IPS-11a (cell line): ENCODE data around the gene ZNF550.
A peak's percentile ranks its signal among the peaks of the same experiment; 100 is the strongest.

Experiments used
- H3K4me3 ChIP-seq: one replicate; pipeline ENCODE4 v1.5.1; 2013; ENCODE audit warnings: low read depth, low read length, control low read depth

ZNF550 gene

DNA sequence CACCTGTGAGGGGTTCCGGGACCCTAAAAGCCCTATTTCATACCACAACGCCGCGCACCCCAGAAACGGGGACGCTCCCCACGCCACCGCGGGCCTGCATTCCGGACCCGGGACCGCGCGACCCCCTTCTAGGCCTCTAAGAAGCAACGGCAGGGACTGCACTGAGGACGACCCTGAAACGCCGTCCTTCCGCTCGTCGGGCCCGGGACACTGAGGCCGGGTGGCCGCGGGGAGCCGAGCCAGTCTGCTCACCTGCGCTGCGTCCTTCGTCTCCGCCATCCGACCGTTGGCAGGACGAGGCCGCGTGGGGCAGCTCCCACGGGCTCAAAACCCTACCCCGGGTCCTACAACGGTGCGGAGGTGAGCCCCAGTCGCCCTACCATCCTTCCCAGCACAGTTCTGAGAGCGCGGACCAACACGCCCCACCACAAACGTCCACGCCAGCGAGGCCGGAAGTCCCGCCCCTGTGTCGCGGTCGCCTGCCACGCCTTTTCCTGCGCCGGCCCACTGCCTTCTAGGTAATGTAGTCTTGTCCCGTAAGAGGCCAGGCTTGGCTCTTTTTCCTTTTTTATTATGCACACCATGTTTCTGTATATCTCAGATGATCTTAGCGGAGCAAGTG, at the start of gene ZNF550:
Gene ZNF550 (minus strand): TSS at position 460 of the 622 bp plus-strand sequence. CDS start 181 bp downstream, at position 279.
- H3K4me3 ChIP-seq = peak within 1 kb of the TSS; percentile 94

DNA sequence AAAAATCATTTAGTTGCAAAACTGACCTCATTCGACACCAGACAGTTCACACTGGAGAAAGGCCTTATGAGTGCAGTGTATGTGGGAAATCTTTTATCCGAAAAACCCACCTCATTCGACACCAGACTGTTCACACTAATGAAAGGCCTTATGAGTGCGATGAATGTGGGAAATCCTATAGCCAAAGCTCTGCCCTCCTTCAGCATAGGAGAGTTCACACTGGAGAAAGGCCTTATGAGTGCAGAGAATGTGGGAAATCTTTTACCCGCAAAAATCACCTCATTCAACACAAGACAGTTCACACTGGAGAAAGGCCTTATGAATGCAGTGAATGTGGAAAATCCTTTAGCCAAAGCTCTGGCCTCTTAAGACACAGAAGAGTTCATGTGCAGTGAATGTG, 47.3 kb upstream of the ZNF550 start:
- no peak overlapping the region for H3K4me3 ChIP-seq

DNA sequence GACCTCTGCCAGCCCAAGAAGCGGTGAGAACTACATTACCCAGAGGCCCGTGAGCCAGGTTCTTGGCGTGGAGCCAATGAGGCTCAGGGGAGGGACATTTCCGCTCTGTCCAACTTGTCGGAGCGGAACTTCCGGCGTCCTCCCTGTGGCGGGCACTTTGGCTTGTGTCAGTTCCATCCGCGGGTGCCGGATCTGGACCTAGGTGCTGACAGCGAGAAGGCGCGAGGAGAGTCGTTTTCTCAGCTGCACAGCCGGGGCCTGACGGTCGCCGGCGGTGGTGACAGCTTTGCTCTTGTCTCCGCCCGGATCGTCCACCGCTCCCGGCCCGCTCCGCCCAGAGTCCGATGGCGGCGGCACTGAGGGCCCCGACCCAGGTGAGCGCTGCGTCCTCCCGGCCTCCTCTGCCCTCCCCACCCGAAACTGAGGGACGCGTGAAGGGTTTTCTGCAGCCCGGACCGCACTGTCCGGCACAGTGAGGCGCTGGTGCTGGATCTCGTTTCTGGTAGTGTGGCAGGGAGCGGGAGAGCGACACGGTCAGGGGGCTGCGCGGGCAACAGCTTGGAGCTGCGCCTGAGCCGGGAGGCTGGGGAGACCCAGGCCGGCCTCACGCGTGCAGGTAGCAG, 40.2 kb upstream of the ZNF550 start, which contains the start of gene ZNF530:
Gene ZNF530 (plus strand): TSS at position 125 of the 623 bp plus-strand sequence. CDS start 4,461 bp downstream, outside the sequence.
- peak within 1 kb of the TSS; percentile 96 for H3K4me3 ChIP-seq

DNA sequence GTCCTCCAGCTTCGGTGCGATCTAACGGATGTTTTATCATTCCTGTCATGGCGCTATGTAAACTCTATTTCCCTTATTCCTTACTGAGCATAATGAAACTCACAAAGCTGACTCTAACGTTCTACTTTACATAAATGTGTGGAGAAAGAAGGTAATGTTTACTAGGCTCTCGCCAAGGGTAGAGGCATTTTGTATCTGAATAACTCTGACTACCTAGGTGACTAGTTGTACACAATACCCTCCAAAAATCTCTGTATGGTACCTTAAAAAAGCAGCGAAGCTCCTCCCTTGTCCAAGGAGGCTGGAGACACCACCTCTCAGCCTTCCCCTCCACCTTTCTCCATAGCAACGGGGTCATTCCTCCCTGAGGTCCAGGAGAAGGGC, 39.7 kb upstream of the ZNF550 start:
- H3K4me3 ChIP-seq = peak overlapping the region; percentile 96

DNA sequence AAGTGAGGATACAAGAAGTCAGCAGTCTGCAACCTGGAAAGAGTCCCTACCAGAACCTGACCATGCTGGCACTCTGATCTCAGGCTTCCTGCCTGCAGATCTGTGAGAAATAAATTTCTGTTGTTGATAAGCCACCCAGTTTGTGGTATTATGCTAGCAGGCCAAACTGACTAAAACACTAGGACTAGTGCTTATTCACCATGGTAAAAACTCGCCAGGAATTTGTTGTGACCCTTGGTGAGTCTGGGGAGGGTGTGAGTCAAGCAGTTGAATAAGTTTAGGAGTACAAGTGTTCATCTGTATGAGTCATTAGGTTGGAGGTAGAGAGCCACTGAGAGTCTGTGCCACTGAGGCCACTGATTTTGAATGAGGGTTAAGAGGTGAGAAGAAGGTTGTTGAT, 27.9 kb upstream of the ZNF550 start:
- H3K4me3 ChIP-seq = no peak overlapping the region

DNA sequence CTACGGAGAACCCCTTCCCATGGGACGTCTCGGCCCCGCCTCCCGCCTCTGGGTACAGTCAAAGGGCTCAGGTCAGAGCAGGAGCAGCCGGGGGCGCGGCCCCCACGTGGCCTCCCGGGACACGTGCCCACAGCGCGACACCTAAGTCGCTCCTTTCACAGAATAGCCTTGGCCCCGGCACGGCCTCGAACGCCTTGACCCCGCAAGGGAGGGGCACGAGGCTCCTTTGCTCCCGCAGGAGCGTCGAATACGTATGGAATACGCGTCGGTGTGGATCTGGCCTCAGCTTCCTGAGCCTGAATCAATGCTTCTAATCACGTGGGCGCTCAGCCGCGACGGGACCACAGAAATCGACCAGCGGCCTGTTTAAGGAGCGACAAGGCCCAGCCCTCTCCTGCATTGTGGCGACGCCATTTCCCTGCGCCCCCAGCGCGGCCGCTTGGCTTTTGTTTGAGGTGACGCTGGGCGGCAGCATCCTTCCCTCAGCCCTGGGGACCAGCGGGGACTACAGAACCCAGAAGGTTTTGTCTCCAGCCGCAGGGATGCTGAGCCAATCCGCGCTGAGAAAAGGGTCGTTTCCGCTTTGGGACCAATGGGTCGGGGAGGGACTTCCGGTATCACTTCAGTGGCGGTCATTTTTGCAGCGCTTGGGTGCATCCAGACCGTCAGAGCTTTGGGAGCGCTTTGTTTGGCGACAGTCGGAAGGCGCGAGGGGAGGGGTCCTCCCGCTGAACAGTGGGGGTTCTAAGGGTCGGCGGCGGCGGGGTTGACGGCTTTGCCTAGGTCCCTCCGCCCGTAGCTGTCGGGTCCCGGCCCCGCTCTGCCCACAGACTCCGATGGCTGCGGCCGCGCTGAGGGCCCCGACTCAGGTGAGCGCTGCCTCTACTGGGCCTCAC, 24.1 kb upstream of the ZNF550 start, which contains the start of gene ZIK1:
Gene ZIK1 (plus strand): TSS at position 625 of the 896 bp plus-strand sequence. CDS start 212 bp downstream, at position 837.
- H3K4me3 ChIP-seq = peak within 1 kb of the TSS; percentile 91

DNA sequence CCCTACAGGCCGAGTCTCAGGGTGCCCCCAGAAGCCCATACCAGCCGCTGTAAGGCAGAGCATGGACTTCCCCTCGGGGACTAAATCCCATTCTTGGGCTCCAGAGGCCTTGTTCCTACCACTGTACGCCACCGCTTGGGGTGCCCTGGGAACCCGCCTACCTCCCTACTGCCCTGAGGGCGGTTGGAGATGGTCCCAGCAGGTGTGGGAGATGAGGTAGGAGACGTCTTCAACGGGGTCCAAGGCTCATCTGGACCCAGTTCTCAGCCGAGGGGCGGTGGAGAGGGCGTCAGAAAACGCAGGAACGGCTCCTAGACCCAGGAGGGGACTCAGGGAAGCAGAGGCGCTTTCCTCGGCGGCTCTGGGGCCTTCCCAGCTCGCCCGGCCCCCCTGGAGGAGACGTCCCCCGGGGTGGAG, 23.4 kb upstream of the ZNF550 start:
- H3K4me3 ChIP-seq = no peak overlapping the region

DNA sequence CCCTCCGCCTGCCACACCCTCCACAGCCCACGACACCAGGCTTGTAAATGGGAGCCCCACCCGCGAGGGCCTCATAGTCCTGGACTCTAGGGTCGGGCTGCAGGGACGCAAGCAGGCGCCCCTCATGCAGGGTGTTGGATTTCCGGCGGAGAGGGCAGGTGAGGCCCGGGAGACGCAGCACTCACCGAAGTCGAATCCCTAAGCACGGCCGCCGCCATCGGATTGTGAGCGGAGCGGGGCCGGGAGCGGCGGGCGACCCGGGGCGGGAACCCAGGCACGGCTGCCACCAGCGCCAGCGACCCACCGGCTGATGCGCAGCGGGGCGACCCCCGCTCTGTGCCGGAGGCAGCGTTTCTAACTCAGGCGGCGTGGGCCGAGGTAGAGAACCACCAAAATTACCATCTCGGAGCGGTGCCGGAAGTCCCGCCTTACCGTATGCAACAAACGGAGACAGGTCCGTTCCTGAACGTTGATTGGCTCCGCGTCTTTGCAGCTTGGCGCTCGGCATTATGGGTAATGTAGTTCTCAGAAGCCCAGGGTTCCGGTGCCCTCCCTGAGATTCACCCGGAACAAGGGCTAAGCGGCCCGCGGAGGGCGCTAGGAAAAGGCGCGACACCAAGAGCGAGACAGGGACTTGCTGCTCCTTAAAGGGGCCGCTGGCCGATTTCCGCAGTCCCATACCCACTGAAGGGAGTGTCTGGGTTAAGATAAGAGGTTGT, 19.0 kb upstream of the ZNF550 start, which contains the start of gene ZNF416:
Gene ZNF416 (minus strand): TSS at position 425 of the 719 bp plus-strand sequence. CDS start 207 bp downstream, at position 218.
- peak within 1 kb of the TSS; percentile 86 for H3K4me3 ChIP-seq

DNA sequence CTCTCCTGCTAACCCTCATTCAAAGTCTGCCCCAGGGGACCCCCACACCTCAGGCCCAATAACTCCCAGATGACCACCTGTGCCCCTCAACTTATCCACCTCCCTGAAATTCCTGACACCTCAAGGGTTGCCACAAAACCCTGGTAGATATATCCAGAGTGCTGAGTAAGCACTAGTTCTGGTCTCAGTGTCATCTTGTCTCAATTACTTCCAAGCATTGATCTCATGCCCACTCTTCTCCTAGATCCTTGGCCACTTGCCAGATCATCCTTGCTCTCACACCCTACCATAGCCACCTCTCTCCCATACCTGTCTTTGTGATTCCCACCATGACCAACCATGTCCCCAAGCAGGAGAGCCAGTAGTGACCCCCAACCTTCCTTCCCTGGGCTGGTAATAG, 17.0 kb upstream of the ZNF550 start:
- H3K4me3 ChIP-seq = no peak overlapping the region

DNA sequence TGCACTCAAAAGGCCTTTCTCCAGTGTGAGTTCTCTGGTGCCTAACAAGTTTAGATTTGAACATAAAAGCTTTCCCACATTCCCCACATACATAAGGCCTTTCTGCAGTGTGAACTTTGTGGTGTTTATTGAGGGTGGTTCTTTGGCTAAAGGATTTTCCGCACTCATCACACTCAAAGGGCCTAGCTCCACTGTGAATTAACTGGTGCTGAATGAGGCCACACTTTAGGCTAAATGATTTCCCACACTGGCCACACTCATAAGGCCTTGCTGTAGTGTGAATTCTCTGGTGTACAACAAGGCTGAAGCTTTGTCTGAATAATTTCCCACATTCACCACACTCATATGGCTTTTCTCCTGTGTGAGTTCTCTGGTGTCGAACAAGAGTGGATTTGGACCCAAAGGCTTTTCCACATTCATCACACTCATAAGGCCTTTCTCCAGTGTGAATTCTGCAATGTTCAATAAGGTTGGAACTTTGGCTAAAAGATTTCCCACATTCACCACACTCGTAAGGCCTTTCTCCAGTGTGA, 12.8 kb upstream of the ZNF550 start:
- no peak overlapping the region for H3K4me3 ChIP-seq

DNA sequence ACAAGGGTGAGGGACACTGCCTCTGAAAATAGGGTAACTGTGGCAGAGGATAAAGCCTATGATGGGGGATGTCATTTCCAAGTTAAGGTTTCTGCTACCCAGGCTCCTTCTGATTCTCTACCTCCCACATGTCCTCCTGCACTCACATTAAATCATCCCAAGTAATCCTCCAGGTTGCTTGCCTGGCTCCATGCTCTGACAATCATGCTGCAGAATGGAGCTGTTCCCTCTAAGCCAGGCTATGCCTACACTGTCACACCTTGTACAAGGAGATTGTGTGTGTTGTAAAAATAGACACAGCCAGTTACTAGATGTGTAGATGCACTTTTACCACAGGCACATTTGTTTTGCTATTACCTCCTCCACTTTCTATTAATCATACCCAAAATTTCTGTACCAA, 11.0 kb upstream of the ZNF550 start:
- no peak overlapping the region for H3K4me3 ChIP-seq

DNA sequence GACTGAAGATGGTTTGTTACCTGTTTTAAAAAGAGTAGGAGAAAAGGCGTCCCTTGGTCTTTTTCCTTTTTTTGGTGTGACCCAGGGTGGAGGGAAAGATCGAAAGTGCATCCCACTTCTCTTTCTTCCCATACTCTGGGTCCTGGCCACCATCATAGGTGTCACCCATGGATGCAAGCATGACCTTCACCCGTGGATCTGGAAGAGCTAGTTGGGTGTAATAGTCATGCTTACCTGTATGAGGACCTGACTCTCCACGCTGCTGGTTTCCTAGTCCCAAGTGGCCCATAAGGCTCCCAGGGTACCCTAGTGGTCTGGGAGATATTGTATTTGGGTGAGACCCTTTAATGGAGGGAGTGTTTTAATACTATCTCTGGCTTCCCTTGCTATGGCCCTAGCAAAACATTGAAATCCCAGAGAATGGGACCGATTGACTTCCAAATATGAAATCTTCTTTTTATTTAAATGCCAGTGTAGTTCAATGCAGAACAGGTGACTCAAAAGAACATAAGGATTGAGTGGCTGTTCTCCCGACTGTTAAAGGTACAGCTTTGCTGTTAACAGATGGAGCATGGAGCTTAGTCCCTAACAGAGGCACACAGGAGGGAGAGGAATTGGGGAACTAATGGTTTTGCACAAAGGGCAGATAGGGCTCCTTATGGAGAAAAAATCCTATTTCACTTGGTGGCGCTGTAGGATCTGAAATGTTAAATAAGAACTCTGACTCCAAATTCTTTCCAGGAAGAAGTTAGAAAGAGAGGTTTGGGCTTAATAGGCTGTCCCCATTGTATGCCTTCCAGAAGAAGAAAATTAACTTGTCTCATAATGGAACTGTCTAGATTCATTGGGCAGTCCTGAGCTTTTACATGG, 7.0 kb upstream of the ZNF550 start:
- H3K4me3 ChIP-seq = no peak overlapping the region

DNA sequence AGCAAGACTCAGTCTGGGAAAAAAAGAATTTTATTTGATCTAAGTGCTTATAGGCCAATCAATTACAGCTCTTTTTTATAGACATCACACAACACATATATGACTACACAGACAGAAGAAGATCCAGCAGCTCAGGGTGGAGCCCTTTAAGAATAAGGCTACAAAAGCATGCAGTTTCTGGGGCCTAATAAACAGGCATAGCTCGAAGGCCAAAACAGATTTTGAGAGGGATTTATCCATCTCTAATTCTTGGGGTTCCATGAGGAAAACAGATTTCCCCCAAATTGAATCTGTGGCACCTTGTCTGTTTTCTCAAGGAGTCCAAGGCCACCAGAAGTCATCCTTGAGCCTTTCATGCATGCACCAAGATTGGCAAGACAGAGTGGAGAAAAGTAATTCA, 3.9 kb upstream of the ZNF550 start:
- H3K4me3 ChIP-seq = no peak overlapping the region

DNA sequence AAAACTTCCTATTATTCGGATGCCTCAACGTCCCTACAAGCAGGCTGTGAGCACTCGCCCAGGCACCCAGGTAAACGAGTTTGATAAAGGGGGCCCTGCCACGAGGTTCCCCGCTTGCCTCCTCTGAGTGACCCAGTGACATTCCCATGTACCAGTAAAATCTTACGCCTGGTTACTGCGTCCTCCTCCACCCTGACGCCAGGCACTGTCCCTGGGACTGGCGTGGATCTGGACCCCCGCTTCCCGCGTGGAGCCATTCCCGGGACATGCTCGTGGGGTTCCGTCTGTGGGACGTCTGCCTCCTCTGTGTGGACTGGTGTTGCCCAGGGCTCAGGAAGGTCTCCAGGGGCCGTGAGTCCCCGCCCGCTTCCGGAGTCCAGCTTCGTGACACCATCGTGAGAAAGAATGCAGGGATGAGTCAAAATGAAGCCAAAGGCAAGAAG, 407 bp upstream of the ZNF550 start:
- peak overlapping the region; percentile 94 for H3K4me3 ChIP-seq

DNA sequence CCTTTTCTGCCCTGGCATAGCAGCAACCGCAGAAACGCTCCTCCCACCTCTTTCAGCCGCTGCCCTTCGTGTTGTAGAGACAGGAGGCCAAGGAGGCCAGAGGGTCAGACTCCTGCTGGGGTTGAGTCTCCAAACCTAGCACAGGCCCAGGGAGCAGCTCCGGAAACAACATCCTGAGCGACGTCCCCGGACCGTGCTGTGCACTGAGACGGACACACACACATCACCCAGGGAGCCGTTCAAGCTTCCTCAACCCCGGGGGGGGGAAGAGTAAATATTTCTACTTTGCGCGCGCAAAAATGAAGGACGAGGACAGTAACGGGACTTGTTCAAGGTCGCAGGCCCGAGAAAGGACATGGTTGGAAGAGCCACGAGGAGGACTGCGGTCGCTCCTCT, 657 bp downstream of the ZNF550 start:
- peak overlapping the region; percentile 94 for H3K4me3 ChIP-seq

DNA sequence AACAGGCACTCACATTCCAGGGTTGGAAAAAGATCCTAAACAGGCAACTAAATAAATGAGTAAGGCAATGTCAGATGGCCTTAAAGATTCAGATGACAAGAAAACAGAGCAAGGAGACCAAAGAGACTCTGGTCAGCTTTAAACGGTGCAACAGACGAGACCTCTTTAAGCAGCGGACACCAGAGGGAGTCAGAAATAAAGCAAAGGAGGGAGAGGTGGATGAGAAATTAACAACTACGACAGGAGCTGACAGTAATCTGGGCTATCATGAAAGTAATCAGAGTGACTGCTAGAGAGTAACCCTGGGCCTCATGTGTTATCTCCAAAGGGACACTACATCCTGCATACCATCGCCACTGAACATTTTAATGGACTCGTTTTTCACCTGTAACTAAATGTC, 1.1 kb downstream of the ZNF550 start:
- H3K4me3 ChIP-seq = peak overlapping the region; percentile 94

DNA sequence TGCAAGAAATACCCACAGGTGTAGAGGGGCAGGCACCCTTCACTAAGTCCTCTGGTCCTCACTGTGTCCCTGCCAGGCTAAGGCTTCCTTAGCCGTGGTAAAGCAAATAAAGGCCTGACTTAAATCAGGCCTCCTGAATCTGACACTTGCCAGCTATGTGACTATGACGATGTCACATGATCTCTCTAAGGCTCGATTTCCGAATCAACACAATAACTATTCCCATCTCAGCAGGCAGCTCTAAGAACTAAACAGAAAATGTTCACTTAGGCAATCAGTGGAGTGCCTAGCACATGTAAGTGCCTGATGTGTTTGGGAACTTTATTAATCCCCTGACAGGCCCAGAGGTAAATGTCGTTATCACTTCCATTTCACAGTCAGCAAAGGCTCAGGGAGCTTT, 2.0 kb downstream of the ZNF550 start:
- H3K4me3 ChIP-seq = no peak overlapping the region

DNA sequence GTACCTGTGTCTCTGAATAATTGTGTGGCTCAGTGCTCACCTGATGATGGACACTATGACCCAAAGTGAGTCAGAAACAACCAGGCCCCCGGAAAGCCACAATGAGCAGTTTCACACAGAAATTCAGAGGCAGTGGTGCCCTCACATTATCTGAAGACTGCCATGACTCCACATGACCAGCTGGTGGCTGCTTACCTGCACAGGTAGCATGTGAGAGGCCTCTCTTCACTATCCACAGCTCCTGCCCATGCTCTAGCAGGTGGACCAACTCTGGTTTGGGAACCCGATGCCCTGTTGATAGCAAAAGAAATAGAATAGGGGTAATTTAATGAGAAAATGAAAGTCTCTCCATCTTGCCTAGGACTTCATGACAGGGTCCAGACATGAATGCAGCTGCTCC, 7.2 kb downstream of the ZNF550 start:
- H3K4me3 ChIP-seq = no peak overlapping the region

DNA sequence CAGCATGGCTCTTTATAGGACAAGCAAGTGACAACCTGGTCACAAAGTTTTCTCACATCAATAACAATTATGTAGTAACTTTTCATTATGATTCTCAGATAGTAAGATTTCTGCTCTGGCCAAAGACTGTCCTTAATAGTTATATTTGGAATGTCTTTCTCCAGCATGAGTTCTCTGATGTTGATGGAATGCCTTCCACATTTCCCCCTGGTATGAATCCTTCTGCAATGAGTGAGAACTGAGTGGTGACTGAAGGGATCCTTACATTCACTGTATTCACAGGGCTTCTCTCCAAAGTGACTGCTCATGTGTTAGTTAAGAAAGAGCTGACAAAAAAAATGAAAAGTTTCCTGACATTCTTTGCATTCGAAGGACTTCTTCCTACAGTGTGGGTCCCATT, 13.2 kb downstream of the ZNF550 start:
- no peak overlapping the region for H3K4me3 ChIP-seq
